ENCODE measurements around the gene CRISPLD2. TPM values are rescaled to one million over a fixed set of nuclear protein-coding genes. Genes with fewer than 3 reads are reported as not detected.
"Not testable (repeated sequence)": the region's sequence is repeated elsewhere in the genome, so short reads cannot be mapped to it uniquely, and the experiment has no call there.

CRISPLD2 gene
- total RNA-seq, 2 donors from 2014 or later, result 1.9 to 4.2 TPM

DNA sequence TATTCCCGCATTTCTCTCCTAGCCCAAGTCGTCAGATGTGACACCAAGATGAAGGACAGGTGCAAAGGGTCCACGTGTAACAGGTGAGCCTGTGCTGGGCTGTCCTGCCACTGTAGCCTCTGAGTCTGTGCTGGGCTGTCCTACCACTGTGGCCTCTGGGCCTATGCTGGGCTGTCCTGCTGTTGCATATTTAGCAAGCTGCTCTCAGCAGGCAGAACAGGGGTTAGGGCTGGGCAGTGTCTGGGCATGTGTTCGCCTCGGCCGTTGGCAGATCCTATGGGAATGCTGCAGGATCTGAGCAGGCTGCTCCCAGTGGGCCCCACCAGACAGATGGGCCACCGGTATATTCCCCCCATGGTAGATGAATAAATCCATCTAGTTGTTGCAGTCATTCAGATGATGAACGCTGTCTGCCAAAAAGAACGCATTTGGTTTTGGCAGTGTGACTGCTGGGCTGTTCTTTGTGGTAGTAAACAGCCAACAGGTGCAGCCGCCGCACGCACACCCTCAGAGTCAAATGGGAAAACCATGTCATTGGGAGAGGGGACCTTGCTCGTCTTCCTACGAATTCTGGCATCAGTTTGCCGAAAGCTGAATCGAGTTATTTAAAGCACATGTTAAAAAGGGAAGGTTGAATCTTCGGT, 49.2 kb downstream of the CRISPLD2 start:
- Mint-ChIP-seq H3K27ac (no peak overlapping the region), H3K36me3 (ENCODE audit: low read depth) (no peaks in the 10 kb centered on the region), H3K4me3 (no peak overlapping the region), H3K27me3 (no peaks in the 10 kb centered on the region), H3K4me1 (peaks cover 3% of the 10 kb centered on the region)
- H3K9me3 ChIP-seq (ENCODE audit: control insufficient read depth, low read length, poor library complexity, severe bottlenecking), result no peaks in the 10 kb centered on the region
- ATAC-seq, result no peak
- no peak for DNase-seq

DNA sequence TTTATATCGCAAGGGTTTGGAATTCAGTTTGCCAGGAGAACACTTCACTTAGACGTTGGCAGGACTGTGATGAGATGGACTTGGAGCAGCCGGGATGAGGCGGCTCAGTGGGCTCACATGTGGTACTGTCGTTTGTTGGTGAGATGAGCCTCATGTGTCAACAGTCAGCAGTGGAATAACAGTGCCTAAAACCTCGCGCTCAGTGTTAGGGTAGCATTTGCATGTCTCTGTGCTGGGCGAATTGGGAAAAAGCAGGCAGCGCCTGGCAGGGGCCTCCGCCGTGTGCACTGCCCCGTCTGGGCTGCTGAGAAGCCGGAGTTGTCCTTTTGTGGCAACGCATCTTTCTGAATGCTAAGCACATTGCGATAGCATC, 49.7 kb downstream of the CRISPLD2 start:
- Mint-ChIP-seq H3K27ac (no peak overlapping the region), H3K4me1 (peaks cover 3% of the 10 kb centered on the region)

DNA sequence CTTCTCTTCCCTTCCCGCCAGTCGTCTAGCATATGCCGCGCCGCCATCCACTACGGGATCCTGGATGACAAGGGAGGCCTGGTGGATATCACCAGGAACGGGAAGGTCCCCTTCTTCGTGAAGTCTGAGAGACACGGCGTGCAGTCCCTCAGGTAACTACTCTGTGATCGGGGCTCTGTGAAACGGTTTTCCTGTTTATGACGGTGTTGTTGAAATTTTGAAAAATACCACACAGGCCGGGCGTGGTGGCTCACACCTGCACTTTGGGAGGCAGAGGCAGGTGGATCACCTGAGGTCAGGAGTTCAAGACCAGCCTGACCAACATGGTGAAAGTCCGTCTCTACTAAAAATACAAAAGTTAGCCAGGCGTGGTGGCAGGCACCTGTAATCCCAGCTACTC, 53.2 kb downstream of the CRISPLD2 start:
- not testable (repeated sequence) for H3K9me3 ChIP-seq (ENCODE audit: control insufficient read depth, low read length, poor library complexity, severe bottlenecking)

More for the DNA sequence above, 49.7 kb downstream of the CRISPLD2 start:
- DNase-seq (no peak), ATAC-seq (no peak)
- H3K4me3 Mint-ChIP-seq, result no peak overlapping the region
- no peaks in the 10 kb centered on the region for H3K27me3 Mint-ChIP-seq
- H3K9me3 ChIP-seq (ENCODE audit: control insufficient read depth, low read length, poor library complexity, severe bottlenecking), result no peaks in the 10 kb centered on the region
- H3K36me3 Mint-ChIP-seq (ENCODE audit: low read depth), result peaks cover 2% of the 10 kb centered on the region

DNA sequence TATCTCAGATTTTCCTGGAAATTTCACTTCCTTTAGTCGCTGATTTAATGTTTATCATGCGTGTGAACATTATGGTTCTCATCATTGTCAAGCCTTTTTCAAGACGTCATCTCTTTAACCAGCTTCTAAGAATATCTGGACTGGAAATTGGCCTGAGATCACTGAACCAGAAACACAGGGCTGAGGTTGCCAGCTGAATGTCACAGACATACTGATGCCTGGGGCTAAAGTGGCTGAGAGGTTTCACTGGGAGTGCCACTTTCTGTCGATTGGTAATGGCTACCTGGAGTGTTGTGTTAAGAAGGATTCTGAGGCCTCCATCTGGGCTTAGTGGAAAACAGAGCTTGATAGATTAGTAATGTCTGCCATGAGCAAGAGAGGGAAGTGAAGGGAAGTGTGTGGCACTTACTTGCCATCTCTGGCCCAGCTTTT, 54.2 kb downstream of the CRISPLD2 start:
- ATAC-seq, result no peak
- no peaks in the 10 kb centered on the region for H3K27me3 Mint-ChIP-seq
- no peak for DNase-seq
- H3K4me3 Mint-ChIP-seq, result no peak overlapping the region
- H3K27ac Mint-ChIP-seq, result no peak overlapping the region
- H3K36me3 Mint-ChIP-seq (ENCODE audit: low read depth), result peaks cover 5% of the 10 kb centered on the region
- no peaks in the 10 kb centered on the region for H3K9me3 ChIP-seq (ENCODE audit: control insufficient read depth, low read length, poor library complexity, severe bottlenecking)
- H3K4me1 Mint-ChIP-seq, result no peaks in the 10 kb centered on the region

More for the DNA sequence above, 53.2 kb downstream of the CRISPLD2 start:
- not testable (repeated sequence) for H3K36me3 Mint-ChIP-seq (ENCODE audit: low read depth); ATAC-seq; H3K4me1 Mint-ChIP-seq; H3K27ac Mint-ChIP-seq; H3K4me3 Mint-ChIP-seq; DNase-seq; H3K27me3 Mint-ChIP-seq

DNA sequence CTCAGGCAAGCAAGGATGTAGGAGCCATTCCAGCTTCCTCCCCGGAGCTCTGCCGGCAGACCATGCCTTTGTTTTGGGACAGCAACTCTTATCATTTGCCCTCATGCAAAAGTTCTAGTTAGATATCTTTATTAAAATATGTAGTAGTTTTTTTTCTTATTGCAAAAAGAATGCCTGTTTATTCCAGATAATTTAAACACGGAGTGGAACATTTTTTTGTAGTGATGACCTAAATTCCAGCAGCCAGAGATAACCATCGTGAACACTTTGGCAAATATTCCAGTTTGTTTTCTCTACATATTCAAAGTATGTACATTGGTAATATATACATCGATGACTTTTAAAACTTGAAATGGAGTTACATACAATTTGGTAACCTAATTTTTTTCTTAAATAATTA, 54.8 kb downstream of the CRISPLD2 start:
- H3K9me3 ChIP-seq (ENCODE audit: control insufficient read depth, low read length, poor library complexity, severe bottlenecking), result no peaks in the 10 kb centered on the region
- no peak for DNase-seq
- H3K4me1 Mint-ChIP-seq, result no peaks in the 10 kb centered on the region
- no peak overlapping the region for H3K27ac Mint-ChIP-seq
- H3K27me3 Mint-ChIP-seq, result no peaks in the 10 kb centered on the region
- H3K36me3 Mint-ChIP-seq (ENCODE audit: low read depth), result peaks cover 5% of the 10 kb centered on the region
- no peak overlapping the region for H3K4me3 Mint-ChIP-seq
- no peak for ATAC-seq

DNA sequence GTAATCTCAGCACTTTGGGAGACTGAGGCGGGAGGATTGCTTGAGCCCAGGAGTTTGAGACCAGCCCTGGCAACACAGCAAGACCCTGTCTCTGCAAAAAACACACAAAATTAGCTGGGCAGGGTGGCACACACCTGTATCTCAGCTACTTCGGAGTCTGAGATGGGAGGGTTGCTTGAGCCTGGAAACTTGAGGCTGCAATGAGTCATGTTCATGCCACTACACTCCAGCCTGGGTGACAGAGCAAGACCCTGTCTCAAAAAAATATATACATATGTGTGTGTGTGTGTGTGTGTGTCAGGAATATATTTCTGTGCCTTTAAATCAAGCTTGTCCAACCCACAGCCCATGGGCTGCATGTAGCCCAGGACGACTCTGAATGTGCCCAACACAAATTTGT, 55.2 kb downstream of the CRISPLD2 start:
- Mint-ChIP-seq H3K36me3 (ENCODE audit: low read depth) (peaks cover 5% of the 10 kb centered on the region), H3K4me1 (no peaks in the 10 kb centered on the region), H3K27ac (no peak overlapping the region), H3K27me3 (no peaks in the 10 kb centered on the region), H3K4me3 (no peak overlapping the region)
- ATAC-seq, result no peak
- no peak for DNase-seq
- no peaks in the 10 kb centered on the region for H3K9me3 ChIP-seq (ENCODE audit: control insufficient read depth, low read length, poor library complexity, severe bottlenecking)

DNA sequence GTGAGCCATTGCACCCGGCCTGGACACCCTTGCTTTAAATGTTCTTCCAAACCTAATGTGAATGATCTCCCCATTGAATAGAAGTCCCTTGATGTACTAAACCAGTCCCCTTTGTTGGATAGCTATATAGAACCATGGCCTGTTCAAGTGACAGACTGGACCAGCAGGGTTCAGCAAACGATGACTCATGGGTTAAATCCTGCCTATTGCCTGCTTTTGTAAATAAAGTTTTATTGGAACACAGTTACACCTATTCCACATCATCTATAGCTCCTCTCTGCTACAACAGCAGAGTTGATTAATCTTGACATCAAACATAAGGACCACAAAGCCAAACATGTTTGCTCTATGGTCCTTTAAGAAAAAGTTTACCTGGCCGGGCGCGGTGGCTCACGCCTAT, 56.1 kb downstream of the CRISPLD2 start:
- Mint-ChIP-seq H3K4me3 (no peak overlapping the region), H3K27me3 (no peaks in the 10 kb centered on the region), H3K4me1 (no peaks in the 10 kb centered on the region), H3K27ac (no peak overlapping the region), H3K36me3 (ENCODE audit: low read depth) (peaks cover 6% of the 10 kb centered on the region)
- DNase-seq (no peak), ATAC-seq (no peak)
- H3K9me3 ChIP-seq (ENCODE audit: control insufficient read depth, low read length, poor library complexity, severe bottlenecking), result no peaks in the 10 kb centered on the region

DNA sequence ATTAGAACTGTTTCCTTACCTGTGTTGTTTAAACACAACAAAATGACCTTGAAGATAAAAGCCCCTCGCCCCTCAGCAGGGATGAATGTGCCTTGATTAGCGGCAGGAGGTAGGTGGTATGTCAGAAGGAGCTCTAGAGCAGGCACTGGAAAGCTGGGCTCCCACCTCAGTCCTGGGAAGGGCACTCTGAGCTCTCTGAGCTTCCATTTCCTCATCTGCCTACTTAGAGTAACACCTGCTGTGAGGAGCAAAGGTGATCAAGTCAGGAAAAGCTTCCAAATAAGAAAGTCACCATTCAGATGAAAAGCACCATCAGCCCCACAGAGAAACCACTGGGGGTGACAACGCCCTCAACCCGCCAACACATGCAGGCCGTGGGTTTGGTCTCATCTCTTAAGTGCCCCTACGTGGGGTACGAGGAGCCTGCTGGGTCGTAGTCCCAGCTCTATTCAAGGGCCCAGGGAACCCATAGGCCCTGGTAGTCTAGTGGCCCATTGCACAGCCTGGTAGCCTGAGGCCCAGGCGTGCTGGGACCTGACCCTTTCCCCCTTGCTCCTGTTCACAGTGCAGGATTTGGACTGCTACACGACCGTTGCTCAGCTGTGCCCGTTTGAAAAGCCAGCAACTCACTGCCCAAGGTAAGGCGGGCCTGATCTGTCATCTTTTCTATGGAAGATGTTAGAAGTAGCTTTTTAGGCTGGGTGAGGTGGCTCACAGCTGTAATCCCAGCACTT, 57.3 kb downstream of the CRISPLD2 start:
- no peaks in the 10 kb centered on the region for H3K27me3 Mint-ChIP-seq

DNA sequence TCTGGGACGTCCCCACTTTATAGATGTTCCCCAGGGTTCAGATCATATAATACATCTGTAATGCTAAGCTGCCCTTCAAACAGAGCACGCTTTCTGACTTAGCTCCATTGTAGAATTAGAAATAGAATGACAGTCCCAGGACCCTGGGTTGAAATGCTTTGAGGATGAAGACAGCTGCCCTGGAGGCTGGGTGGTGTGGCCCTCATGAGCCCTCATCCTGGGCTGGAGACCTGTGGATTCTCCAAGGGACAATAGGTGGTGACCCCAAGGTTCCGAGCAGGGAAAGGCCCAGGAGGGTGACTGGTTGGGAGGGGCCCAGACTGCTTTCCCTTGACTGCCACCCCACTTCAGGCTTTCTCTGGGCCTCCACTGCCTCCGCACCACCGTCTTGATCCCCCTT, 59.0 kb downstream of the CRISPLD2 start:
- H3K27ac Mint-ChIP-seq, result no peak overlapping the region
- no peaks in the 10 kb centered on the region for H3K9me3 ChIP-seq (ENCODE audit: control insufficient read depth, low read length, poor library complexity, severe bottlenecking)
- no peak for DNase-seq
- no peak overlapping the region for H3K4me3 Mint-ChIP-seq
- ATAC-seq, result no peak
- no peaks in the 10 kb centered on the region for H3K4me1 Mint-ChIP-seq
- peaks cover 5% of the 10 kb centered on the region for H3K27me3 Mint-ChIP-seq
- H3K36me3 Mint-ChIP-seq (ENCODE audit: low read depth), result peaks cover 10% of the 10 kb centered on the region

More for the DNA sequence above, 57.3 kb downstream of the CRISPLD2 start:
- Mint-ChIP-seq H3K36me3 (ENCODE audit: low read depth) (peaks cover 10% of the 10 kb centered on the region), H3K27ac (no peak overlapping the region), H3K4me1 (no peaks in the 10 kb centered on the region), H3K4me3 (no peak overlapping the region)
- no peak for DNase-seq
- ATAC-seq, result no peak
- no peaks in the 10 kb centered on the region for H3K9me3 ChIP-seq (ENCODE audit: control insufficient read depth, low read length, poor library complexity, severe bottlenecking)

DNA sequence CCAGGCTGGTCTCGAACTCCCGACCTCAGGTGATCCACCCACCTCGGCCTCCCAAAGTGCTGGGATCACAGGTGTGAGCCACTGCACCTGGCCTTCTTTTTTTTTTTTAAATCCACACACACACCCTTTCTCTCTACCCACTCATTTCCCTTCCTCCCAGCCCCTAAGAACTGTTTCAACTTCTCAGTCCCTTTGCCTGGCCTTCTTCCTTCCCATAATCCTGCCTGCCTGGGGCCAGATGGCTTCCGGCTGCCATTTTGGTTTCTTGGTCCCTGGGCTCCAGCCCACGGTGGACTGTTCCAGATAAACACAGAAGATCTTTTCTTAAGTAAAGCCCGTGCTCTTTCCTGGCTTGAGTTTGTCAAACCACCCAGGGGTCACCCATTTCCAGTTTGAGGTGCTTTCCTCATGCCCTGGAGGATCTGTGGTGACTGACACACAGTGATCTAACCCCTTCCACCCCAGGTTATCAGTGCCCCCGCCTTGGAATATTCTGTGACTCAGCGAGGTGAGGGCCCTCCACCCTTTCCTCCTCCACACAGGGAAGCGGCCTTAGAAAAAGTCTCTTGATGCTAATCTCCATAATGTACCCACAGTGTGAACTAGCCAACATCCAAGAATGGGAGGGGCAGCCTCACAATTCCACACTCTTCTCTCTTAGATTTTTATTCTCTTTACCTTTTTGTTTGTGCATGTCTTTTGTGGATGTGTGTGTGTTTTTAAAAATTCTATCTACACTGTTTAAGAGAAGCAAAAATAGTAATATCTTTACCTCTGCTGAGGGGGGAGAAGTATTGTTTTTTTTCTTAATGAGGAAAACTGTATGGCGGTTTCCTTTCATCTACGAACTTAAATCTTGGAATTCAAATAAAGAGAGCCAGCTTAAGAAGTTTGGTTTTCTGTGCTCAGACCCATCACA, 60.0 kb downstream of the CRISPLD2 start:
- Mint-ChIP-seq H3K4me1 (peaks cover 2% of the 10 kb centered on the region), H3K27me3 (peaks cover 10% of the 10 kb centered on the region), H3K4me3 (no peak overlapping the region), H3K36me3 (ENCODE audit: low read depth) (peaks cover 8% of the 10 kb centered on the region), H3K27ac (no peak overlapping the region)
- DNase-seq (no peak), ATAC-seq (no peak)
- no peaks in the 10 kb centered on the region for H3K9me3 ChIP-seq (ENCODE audit: control insufficient read depth, low read length, poor library complexity, severe bottlenecking)

DNA sequence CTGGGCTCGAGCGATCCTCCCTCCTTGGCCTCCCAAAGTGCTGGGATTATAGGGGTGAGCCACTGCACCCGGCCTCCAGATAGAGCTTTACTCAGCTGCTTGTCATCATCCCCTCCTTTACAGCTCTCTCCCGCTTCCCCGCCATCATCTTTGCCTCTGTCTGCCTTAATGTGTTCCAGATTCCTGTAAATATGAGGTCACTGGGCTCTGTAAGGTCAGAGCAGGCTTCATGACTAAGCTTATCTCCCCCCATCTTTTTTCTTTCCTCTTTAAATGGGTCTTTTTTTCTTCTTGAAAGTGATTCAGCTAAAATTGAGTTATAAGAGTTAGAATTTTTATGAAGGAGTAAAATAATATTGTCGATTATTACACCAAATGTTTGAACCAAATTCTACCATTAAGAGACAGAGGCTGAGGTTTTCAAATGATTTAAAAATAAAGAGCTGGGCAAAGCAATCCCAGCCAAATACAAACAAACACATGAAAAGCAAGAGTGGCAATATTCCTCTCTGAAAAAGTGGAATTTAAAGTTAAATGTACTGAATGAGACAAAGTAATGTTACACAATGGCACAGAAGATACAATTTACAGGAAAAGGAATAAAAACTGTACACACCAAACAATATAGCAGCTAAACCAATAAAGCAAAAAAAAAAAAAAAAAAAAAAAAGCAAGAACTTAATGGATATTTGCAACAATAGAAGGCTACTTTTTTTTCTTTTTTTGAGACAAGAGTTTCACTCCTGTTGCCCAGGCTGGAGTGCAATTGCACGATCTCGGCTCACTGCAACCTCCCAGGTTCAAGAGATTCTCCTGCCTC, 62.1 kb downstream of the CRISPLD2 start:
- H3K27me3 Mint-ChIP-seq, result peaks cover 16% of the 10 kb centered on the region
- peaks cover 6% of the 10 kb centered on the region for H3K36me3 Mint-ChIP-seq (ENCODE audit: low read depth)
- no peaks in the 10 kb centered on the region for H3K9me3 ChIP-seq (ENCODE audit: control insufficient read depth, low read length, poor library complexity, severe bottlenecking)
- DNase-seq (no peak), ATAC-seq (no peak)
- H3K4me3 Mint-ChIP-seq, result no peak overlapping the region
- H3K4me1 Mint-ChIP-seq, result peaks cover 2% of the 10 kb centered on the region
- H3K27ac Mint-ChIP-seq, result no peak overlapping the region

DNA sequence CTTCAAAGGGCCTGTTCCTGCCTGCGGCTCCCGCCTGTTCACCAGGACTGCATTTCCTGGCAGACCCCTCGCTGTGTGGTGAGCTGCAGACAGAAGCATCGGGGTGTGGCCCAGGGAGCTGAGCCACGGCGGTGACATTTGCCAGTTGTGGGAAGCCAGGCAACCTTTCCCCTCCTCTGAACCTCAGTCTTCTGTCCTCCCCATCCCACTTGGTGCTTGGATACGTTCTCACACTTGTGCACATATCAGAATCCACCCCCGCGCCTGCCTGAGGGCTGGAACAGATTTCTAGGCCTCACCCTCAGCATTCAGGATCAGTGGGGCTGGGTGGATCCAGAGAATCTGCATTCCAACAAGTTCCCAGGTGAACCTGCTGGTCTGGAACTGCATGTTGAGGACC, 63.5 kb downstream of the CRISPLD2 start:
- no peak for ATAC-seq
- H3K9me3 ChIP-seq (ENCODE audit: control insufficient read depth, low read length, poor library complexity, severe bottlenecking), result no peaks in the 10 kb centered on the region
- H3K27ac Mint-ChIP-seq, result no peak overlapping the region
- H3K27me3 Mint-ChIP-seq, result peaks cover 18% of the 10 kb centered on the region
- no peak for DNase-seq
- no peak overlapping the region for H3K4me3 Mint-ChIP-seq
- peaks cover 2% of the 10 kb centered on the region for H3K4me1 Mint-ChIP-seq
- H3K36me3 Mint-ChIP-seq (ENCODE audit: low read depth), result peaks cover 6% of the 10 kb centered on the region

DNA sequence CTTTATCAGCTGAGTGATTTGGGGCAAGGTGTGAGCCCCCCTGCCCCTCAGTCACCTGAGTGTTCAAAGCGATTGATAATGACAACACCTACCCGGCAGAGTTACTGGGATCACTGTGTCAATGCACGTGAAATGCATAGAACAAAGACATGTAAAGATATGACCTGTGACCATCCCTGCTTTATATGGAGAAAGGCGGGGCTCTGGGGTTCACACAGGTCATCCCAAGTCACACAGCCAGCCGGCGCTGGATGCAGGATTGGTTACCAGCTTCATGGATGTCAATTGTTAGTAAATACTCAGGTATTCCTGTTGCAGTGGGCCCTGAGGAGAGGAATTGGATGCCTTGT, 64.4 kb downstream of the CRISPLD2 start:
- H3K36me3 Mint-ChIP-seq (ENCODE audit: low read depth), result peaks cover 6% of the 10 kb centered on the region
- peaks cover 2% of the 10 kb centered on the region for H3K4me1 Mint-ChIP-seq
- H3K27ac Mint-ChIP-seq, result no peak overlapping the region
- peaks cover 26% of the 10 kb centered on the region for H3K27me3 Mint-ChIP-seq
- H3K4me3 Mint-ChIP-seq, result no peak overlapping the region
- ATAC-seq, result no peak
- H3K9me3 ChIP-seq (ENCODE audit: control insufficient read depth, low read length, poor library complexity, severe bottlenecking), result no peaks in the 10 kb centered on the region
- no peak for DNase-seq

Measured in T-helper 17 cell (primary cell).